Stromal cell of bone marrow (primary cell): ENCODE results near the gene NECAP2.

Experiments
- DNase-seq: peaks from one replicate; pipeline ENCODE4 v3.0.0-alpha.2; 2012; ENCODE audit warnings: low read depth

NECAP2 gene, protein sequence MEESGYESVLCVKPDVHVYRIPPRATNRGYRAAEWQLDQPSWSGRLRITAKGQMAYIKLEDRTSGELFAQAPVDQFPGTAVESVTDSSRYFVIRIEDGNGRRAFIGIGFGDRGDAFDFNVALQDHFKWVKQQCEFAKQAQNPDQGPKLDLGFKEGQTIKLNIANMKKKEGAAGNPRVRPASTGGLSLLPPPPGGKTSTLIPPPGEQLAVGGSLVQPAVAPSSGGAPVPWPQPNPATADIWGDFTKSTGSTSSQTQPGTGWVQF

DNA sequence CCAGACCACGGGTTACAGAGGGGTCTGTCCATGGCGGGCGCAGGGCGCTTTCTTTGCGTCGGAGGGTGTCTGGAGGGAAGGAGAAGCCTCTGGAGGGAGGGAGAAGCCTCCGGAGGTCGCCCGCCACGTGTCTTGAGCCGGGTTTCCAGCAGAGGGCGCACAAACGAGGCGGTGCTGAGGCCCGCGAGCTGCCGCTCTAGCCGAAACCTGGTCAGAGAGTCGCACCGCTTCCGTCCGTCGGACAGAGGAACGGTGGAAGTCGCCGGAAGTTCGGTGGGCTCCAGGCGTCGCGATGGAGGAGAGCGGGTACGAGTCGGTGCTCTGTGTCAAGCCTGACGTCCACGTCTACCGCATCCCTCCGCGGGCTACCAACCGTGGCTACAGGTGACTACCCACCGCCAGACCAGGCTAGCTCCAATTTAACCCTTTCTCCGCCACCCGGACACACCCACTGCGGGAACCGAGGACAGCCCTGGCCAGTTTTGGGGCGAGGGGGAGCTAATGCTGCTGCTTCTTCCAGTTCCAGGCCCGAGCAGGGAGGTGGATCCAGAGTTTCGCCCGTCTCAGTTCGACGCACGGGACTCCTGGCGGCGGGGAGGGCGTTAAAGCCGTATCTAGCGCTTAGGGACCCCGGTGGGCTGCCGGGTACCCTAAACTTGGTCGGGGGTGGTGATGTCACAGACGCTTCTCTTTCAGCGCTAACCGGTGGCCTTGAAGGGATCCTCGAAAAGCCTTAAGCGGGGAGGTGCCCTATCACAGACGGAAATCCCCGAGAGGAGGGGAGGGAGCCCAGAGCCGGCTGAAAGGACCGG lies at the start of gene NECAP2:
Gene NECAP2, plus strand, starts transcription at position 255 of the 812 bp plus-strand sequence. Its CDS starts 38 bp downstream, at position 293.
- peak; percentile 80 for DNase-seq

DNA sequence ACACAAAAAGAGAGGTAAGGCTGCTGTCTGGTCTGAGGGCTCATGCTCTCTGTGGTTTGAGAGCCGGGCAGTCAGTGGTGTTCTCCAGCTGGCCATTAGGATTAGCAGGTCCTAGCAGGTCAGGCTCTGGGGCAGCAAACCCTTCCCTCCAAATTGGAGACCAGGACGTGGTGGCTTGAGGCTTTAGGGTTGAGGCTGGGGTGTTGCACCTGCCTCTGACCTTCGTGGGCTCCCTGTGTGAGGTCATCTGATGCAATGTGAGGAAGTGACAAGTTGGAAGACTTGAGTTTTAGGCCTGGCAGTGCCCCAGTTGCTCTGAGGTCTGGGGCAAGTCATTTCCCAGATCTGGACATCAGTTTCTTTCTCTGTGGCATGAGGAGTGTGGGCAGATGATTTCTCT lies 49.1 kb upstream of the NECAP2 start:
- DNase-seq = no peak

DNA sequence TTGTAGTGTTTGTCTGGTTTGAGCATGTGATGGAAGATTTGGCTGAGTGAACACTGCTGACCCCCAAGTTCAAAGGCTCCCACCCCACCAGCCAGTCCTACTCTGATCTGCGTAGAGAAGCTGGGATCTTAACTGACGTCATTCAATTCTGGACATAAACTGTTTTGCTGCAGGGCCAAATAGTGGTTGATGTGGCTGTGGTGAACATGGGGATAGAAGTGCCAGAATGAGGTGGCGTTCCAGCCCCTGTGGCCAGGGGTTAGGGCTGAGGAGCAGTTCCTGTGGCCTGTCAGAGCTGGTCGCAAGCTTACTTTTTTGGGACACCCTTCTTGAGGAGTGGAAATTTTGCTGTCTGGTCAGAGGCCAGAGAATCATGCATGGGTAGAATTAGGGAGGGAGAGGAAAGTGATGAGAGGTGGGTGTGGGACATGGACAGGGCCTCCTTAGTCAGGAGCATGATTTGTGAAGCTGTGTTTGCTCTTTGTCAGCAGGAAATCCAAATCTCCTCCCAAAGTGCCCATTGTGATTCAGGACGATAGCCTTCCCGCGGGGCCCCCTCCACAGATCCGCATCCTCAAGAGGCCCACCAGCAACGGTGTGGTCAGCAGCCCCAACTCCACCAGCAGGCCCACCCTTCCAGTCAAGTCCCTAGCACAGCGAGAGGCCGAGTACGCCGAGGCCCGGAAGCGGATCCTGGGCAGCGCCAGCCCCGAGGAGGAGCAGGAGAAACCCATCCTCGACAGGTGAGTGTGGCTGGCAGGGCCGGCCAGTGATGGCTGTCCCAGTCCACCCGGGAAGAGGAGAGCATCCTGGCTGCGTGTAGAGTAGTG lies 47.6 kb upstream of the NECAP2 start:
- DNase-seq = no peak

DNA sequence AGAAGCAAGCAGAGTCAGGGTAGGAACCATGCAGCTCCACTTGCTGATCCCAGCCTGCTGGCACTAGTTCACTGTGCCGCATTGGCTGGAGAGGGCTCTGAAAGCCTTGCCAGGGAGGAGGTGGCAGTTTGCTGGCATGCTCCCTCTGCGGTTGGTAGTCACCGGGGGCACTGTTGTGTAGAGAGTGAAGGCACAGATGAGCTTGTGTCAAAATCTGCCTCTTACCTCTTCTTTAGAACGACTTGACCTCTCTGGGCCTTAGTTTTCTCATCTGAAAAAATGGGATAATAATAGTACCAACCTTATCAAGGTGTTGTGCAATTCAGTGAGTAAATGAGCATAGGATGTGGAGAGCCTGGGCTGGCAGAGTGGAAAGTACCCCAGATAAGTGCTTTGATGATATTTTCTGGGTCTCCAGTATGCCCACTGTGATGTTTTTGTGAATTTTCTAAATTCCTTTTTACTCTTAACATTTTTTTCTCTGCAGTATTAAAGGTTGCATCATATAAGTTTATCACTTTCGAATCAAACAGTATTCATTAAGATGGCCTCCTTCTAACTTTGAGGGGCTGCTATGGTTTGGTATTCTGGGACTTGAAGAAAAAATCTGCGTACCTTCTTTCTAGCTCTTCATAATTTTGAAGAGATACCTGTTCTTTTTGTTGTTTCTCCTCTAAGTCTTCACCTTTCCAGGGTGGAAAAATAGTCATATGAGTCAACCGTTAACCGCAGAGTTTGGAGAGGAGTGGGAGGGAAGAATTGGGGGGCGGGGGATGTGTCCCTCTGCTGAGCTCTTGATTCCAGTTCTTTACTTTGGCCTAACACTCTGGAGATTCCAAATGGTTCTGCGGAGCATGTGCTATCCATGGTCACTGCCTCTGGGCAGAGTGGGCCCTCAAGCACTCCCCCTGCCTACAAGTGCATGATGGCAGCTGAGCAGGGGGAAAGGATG lies 46.7 kb upstream of the NECAP2 start:
- no peak for DNase-seq

DNA sequence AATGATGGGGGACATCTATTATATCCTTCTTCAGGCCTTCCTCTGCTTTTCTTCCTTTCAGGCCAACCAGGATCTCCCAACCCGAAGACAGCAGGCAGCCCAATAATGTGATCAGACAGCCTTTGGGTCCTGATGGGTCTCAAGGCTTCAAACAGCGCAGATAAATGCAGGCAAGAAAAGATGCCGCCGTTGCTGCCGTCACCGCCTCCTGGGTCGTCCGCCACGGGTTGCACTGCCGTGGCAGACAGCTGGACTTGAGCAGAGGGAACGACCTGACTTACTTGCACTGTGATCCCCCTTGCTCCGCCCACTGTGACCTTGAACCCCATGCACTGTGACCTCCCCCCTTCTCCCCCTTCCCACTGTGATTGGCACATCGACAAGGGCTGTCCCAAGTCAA lies 45.5 kb upstream of the NECAP2 start:
- DNase-seq = no peak

DNA sequence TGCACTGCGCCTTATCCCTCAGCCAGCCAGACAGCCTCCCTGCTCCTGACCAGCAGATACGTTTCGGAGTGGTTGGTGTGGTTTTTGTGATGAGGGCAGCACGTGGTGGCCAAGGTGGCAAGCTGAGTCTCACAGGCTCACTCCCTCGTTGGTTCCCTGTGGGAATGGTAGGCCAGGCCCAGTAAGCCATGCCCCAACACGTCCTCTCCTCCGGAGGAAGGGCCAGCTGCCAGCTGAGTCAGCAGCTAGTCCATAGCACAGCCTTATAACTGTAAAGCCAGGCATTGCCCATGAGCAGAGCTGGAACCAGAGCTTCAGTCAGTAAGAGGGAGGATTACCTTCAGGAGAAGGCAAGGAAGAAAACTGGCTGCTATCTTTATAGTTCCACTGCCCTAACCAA lies 43.9 kb upstream of the NECAP2 start:
- DNase-seq = peak; percentile 82

DNA sequence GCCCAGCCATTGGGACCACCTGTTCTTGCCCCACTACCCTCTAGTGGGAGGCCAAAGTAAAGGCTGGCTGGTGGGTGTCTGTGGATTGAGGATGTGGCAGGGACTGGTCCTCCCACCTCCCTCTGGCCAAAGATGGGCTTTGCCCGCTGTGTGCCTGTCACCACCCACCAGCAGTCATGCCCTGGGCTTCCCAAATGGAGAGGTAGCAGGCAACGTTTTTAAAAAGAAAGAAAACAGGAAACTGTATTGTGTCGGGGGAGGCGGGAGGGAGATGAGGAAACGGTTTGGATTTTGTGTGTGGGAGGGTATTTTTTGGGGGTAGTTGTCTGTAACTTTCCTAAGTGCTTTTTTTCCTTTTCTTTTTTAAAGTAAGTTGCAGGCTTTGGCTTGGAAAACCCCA lies 43.4 kb upstream of the NECAP2 start:
- DNase-seq = no peak

DNA sequence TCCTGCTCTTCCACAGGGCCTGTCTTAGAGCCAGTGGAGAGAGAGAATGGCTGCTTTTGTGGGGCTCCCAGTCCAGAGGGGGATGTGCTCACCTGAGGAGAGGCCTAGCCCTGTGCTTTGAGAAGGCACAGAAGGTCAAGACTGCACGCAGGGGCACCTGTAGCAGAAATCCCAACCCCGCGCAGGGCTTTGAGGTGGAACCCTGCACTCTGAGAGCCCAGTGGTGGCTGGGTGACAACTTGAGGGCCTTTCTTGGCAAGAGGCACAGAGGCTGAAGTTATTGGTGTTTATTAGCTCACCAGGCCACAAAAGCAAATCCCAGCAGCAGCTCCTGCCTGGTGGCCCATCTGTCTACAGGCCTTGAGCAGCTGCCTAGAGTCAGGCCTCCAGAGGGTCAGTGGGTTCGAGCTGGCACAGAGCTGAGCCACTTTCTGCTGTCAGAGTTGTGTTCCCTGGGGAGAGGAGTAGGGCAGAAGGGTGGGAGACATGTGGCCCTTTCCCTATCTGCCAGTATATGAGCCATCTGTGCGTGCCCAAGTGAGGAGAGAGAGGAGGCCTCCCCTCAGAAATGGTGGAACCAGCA lies 42.1 kb upstream of the NECAP2 start:
- no peak for DNase-seq

DNA sequence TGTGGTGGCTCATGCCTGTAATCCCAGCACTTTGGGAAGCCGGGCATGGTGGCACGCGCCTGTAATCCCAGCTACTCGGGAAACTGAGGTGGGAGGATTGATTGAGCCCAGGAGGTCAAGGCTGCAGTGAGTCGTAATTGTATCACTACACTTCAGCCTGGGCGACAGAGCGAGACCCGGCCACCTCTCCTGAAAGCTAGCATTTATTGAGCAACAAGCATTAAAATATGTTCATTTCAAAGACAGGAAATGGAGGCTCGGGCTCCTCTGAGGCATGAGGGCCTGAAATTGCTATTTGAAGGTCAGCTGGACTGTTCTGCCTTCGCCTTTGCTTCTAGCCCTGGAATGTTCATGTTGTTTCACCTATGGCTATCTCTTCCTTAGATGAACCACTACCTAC lies 37.8 kb upstream of the NECAP2 start:
- DNase-seq = no peak

DNA sequence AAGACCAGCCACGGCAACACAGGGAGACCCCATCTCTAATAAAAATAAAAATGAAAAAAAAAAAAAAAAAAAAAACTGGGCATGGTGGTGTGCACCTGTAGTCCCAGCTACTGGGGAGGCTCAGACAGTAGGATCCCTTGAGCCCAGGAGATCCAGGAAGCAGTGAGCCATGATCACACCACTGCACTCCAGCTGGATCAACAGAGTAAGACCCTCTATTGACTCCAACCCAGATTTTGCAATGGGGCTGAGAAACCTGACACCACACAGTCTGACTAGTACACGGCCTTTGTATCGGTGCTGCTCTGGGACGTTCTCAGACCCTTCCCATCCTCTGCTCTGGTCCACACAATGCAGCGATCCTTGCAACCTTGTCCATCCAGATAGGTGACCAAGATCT lies 35.1 kb upstream of the NECAP2 start:
- no peak for DNase-seq

DNA sequence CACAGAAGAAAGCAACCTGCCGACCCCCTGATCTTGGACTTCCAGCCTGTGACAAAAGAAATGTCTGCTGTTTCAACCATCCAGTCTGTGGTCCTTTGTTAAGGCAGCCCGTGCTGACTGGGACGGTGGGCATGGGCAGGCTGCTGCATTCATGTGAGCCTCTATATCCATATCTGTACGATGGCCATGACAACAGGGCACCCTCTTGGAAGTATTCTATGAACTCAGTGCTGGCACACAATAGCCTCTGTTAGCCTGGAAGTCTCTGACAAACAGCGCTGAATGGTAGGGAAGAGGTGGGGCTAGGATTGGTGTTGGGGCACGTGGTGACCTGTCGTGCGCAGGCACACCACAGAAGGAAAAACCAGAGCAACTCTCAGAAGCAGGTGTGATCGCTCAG lies 33.7 kb upstream of the NECAP2 start:
- DNase-seq = no peak

DNA sequence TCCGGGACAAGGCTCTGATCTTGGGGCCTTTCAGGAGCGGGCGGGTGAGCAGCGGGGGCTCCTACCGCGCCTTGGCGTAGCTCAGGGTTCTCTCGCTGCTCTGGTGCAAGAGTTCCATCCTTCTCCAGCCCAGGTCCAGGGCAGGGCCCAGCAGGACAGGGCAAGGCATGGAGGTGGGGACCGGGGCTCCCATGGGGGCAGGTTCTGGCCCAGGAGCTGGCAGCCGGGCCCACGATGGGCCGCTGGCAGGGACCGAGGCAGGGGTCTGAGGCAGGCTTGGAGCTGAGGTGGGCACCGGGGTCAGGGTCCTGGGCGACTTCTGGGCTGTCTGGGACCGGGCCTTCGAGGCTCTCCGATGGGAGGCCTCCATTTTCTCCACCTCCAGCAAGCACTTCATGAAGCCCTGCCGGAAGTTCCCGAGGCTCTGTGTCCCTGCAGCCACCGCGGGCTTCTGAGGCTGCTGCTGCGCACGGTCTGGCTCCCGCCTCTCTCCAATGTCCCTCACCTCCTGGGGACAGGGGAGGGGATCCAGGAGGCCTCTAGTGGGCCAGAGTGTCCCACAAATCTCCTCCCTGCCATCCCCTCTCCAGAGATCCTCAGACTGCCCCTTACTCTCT lies 30.9 kb upstream of the NECAP2 start:
- no peak for DNase-seq

DNA sequence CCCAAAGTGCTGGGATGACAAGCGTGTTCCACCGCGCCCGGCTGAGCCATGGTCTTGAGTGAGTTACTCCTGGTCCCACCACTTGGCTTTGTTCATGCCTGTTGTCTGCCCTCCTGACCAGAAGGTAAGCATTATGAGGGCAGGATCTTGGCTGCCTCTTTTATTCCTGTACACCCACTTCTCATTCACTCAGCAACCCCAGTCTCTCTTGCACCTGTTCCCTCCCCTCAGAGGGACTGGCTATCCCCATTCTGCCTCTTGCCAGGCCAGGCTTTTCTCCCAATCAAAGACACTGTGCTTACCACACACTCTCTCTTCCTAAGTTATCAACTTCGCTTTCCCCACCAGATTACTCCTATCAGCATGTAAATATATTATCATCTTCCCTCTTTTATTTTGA lies 29.7 kb upstream of the NECAP2 start:
- DNase-seq = no peak

DNA sequence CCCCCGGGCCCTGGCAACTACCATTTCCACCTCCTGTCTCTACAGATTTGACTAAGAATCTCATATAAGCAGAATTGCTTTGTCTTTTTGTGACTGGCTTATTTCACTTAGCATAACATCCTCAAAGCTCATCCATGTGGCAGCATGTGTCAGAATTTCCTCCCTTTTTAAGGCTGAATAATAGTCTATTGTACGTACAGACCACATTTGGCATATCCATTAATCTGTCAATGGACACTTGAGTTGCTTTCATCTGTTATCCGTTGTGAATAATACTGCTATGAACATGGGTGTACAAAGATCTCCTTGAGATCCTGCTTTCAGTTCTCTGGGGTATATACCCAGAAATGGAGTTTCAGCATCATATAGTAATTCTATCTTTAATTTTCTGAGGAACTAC lies 27.3 kb upstream of the NECAP2 start:
- no peak for DNase-seq

DNA sequence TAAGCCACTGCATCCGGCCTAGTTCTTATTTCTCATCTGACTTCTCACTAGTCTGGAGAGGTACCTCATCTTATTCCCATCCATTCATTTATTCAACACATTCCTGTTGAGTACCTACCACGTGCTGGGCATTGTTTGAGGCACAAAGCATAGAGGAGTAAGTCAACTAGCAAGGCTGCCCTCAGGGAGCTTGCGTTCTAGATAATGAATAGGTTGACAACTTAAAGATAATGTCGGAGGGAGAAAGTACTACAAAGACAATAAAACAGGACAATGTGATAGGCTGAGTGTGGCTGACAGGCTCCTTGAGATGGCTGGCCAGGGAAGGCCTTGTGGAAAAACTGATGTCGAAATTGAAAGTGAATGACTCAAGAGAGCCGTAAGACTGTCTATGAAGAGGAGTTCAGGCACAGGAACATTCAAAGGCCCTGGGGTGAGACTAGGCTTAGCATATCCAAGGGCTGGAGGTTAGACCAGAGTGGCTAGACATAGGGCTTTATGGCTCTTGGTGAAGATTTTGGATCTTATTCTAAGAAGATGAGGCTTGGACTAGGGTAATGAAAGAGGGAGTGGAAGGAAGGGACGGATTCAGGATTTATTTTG lies 21.6 kb upstream of the NECAP2 start:
- no peak for DNase-seq

DNA sequence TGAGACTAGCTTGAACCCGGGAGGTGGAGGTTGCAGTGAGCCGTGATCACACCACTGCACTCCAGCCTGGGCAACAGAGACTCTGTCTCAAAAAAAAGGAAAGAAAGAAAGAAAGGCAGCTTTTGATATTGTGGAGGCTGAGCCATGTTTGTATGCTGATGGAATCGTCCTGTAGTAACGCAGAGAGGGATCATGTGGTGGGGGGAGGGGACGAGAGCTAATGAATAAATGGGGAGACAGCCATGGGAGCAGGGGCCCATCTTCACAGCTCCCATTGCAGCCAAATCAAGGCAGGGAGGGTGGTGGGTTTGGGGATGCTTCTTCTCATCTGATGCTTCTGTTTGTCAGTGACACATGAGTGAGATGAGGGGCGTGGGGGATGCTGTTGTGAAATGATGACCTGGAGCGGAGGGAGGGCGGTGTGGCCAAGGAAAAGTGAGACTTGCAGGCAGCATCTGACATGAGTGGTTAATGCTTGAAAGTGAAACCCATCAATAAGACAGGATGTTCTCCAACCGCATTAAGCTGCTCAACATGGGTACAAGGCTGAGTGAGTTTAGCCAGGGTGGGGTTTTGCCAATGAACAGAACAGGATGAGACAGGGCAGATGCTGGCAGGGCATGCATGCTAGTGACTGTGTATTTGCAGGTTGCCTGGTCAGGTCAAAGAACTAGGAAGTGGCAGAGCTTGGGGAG lies 20.0 kb upstream of the NECAP2 start:
- DNase-seq = no peak

DNA sequence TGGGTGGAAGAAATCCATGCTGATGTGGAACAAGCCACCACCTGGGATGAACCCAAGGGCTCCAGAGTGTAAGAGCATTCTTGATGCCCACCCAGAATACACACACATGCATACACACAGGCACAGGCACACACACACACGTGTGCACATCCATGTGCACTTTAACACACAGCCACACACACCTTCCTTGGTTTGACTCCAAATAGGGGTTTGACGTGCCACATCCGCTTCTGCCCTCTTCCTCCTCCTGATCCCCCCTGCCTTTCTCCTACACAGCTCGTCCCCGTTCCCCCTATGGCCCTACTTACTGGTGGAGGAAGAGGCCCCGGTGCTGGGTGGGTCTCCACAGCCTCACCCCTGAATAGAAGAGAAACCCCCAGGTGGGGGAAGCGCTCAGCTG lies 19.3 kb upstream of the NECAP2 start:
- no peak for DNase-seq

DNA sequence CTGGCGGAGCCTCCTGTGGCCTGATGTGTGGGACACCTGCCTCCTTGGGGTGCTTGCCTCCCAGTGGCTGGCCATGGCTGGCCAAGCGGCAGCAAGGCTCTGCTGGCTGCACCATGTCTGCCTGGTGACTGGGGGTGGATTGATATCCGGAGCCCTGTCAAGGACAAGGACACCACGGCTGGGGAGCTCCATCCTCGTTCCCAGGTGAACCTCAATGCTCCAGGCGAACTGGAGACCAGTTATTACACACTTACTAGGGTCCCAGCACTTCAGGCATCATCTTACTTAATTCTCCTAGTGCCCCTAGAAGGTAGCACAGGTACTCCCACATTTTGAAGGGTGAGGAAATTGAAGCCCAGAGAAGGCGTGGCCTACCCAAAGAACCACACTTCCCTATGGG lies 18.5 kb upstream of the NECAP2 start:
- no peak for DNase-seq

DNA sequence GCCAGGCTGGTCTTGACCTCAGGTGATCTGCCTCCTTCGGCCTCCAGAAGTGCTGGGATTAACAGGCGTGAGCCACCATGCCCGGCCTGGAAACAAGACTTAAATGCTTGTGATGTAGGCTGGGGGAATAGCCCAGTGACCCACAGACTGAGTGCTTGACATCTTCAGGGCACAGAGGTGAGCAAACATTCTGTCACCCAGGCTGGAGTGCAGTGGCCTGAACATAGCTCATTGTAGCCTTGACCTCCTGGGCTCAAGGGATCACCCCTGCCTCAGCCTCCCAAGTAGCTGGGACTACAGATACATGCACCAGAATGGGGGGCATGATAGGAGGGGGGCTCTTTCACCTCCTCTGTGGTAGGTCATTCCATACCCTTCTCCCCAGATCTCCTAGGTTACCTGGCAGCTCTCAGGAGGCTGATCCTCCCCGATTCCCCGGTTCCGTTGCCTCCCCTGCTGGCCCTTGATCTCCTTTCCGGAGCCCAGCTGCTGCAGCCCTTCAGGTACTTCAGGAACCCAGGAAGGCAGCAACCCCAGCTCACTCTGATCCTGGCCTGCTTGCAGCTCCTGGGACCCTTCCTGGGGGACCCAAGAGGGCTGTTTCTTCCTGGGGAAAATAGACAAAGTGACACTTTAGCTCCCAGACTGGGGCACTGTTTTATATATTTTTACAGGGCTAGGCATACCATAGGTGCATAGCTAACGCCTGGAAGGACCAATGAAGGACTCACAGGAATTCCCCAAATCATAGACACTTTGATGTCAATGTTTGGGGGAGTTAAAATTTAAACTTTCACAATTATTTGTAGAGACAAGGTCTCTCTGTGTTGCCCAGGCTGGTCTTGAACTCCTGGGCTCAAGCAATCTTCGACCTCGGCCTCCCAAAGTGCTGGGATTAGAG lies 15.1 kb upstream of the NECAP2 start:
- no peak for DNase-seq
